ENCODE results near the gene TUBD1. TPM values are rescaled to one million over a fixed set of nuclear protein-coding genes. Genes with fewer than 3 reads are reported as not detected.

The TUBD1 gene
- total and polyA plus RNA-seq, 2 of the 13 experiments (the other 11 are each of a cell fraction or from before 2014, with no cell fraction given), result 18.2 to 25.9 TPM

DNA sequence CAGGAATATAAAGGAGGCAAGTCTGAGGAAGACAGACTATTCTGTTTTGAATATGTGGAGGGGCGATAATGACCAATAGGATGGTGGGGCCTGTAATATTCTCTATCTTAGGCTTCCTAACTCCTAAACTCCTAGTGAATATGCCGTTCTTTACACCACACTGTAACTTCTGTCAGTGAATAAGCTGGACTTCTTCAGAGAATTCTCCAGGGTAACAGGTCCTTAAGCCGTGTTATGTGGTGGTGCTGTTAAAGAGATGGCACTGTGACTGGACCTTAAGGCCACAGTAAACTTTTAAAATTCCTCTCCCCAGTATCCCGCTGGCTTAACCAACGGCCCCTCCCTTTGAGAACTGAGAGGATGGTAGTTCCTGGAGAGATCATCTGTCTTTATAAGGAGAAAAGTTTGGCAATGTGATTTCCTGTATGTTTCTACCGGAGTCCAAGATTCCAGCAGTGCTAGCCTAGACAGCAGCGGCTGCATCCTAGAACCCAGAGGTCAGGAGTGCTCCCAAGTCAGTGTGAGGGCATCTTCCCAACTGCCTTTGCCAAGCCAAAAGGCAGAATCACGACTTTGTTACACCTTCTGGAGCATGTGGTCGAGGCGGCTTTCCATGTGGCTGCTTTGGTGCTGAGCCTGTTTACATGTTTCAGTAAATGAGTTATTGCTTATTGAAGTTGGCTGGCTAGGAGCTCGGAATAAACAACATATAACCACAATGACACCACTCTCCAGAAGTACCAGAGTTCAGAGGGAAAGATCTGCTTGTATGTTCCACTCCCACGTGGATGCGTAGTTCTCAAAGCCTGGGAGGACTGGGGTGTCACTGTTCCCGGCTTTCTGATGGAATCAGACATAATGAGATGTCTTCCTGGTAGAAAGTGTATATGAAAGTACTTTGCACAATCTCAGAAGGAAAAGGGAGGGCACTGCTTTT, 41.0 kb downstream of the TUBD1 start (continued):
- TF ChIP-seq, protein P1, sequence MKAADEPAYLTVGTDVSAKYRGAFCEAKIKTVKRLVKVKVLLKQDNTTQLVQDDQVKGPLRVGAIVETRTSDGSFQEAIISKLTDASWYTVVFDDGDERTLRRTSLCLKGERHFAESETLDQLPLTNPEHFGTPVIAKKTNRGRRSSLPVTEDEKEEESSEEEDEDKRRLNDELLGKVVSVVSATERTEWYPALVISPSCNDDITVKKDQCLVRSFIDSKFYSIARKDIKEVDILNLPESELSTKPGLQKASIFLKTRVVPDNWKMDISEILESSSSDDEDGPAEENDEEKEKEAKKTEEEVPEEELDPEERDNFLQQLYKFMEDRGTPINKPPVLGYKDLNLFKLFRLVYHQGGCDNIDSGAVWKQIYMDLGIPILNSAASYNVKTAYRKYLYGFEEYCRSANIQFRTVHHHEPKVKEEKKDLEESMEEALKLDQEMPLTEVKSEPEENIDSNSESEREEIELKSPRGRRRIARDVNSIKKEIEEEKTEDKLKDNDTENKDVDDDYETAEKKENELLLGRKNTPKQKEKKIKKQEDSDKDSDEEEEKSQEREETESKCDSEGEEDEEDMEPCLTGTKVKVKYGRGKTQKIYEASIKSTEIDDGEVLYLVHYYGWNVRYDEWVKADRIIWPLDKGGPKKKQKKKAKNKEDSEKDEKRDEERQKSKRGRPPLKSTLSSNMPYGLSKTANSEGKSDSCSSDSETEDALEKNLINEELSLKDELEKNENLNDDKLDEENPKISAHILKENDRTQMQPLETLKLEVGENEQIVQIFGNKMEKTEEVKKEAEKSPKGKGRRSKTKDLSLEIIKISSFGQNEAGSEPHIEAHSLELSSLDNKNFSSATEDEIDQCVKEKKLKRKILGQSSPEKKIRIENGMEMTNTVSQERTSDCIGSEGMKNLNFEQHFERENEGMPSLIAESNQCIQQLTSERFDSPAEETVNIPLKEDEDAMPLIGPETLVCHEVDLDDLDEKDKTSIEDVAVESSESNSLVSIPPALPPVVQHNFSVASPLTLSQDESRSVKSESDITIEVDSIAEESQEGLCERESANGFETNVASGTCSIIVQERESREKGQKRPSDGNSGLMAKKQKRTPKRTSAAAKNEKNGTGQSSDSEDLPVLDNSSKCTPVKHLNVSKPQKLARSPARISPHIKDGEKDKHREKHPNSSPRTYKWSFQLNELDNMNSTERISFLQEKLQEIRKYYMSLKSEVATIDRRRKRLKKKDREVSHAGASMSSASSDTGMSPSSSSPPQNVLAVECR (CRISPR knock-in tag; IDR thresholded peaks at IDR 0.05; ENCODE audit: borderline replicate concordance), result no peak
- TF ChIP-seq, protein P2, sequence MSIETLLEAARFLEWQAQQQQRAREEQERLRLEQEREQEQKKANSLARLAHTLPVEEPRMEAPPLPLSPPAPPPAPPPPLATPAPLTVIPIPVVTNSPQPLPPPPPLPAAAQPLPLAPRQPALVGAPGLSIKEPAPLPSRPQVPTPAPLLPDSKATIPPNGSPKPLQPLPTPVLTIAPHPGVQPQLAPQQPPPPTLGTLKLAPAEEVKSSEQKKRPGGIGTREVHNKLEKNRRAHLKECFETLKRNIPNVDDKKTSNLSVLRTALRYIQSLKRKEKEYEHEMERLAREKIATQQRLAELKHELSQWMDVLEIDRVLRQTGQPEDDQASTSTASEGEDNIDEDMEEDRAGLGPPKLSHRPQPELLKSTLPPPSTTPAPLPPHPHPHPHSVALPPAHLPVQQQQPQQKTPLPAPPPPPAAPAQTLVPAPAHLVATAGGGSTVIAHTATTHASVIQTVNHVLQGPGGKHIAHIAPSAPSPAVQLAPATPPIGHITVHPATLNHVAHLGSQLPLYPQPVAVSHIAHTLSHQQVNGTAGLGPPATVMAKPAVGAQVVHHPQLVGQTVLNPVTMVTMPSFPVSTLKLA (IDR thresholded peaks at IDR 0.05), result peak; percentile 96
- TF ChIP-seq SNAI1 (CRISPR knock-in tag; IDR thresholded peaks at IDR 0.05; ENCODE audit: borderline replicate concordance) (no peak), SAP130 (CRISPR knock-in tag; IDR thresholded peaks at IDR 0.05; ENCODE audit: low read depth) (no peak), ZC3H4 (CRISPR knock-in tag; IDR thresholded peaks at IDR 0.05; ENCODE audit: borderline replicate concordance) (no peak), FOXO1 (CRISPR knock-in tag; IDR thresholded peaks at IDR 0.05) (0 out of 2 replicates have a peak, but pooled peaks have one; percentile 16), CBFB (CRISPR knock-in tag; IDR thresholded peaks at IDR 0.05) (no peak)
